ENCODE data around the gene IGF2R. TPM values are rescaled to one million over a fixed set of nuclear protein-coding genes. Genes with fewer than 3 reads are reported as not detected.

Gene IGF2R
- total and polyA plus RNA-seq, 2 donors from 2014 or later = 23.7 to 88.6 TPM

GRCh38 chr6:160142115-160142715, 173.3 kb downstream of the IGF2R start:
- FAIRE-seq = no peak
- H3K27me3 ChIP-seq (ENCODE audit: control insufficient read depth, insufficient read depth, low read length) = no peaks in the 10 kb centered on the region
- H3K9me3 ChIP-seq (ENCODE audit: control insufficient read depth in 2 of 3, insufficient read depth in 1 of 3, low read length in 3 of 3) = no peaks in the 10 kb centered on the region
- no peak for TF ChIP-seq CTCF (IDR thresholded peaks at IDR 0.05; ENCODE audit: borderline replicate concordance, extremely low read depth, insufficient read depth)
- no peaks in the 10 kb centered on the region for H3K36me3 ChIP-seq (ENCODE audit: control insufficient read depth in 2 of 3, insufficient read depth in 3 of 3, low read length in 3 of 3)
- no peak overlapping the region for H3K4me3 ChIP-seq (ENCODE audit: low read length in 3 of 3)
- no peak overlapping the region for H3K27ac ChIP-seq (ENCODE audit: low read depth in 2 of 2, low read length in 2 of 2)
- DNase-seq = no peak
- H3K4me1 ChIP-seq (ENCODE audit: control insufficient read depth in 2 of 3, insufficient read depth in 2 of 3, low read depth in 1 of 3, low read length in 3 of 3) = peaks cover 0 to 11% (median 3%) of the 10 kb centered on the region in 3 donors
- intact Hi-C loops (cut with DNase I) = no loop called here
- no peak overlapping the region for H3K9ac ChIP-seq (ENCODE audit: low read length in 3 of 3)

- no peaks in the 10 kb centered on the region for H3K27me3 ChIP-seq (ENCODE audit: control insufficient read depth, insufficient read depth, low read length)
- intact Hi-C loops (cut with DNase I) = no loop called here
- no peak overlapping the region for H3K9ac ChIP-seq (ENCODE audit: low read length in 3 of 3)
- no peak for FAIRE-seq
- no peak for DNase-seq
- no peaks in the 10 kb centered on the region for H3K4me1 ChIP-seq (ENCODE audit: control insufficient read depth in 2 of 3, insufficient read depth in 2 of 3, low read depth in 1 of 3, low read length in 3 of 3)
- no peak overlapping the region for H3K27ac ChIP-seq (ENCODE audit: low read depth in 2 of 2, low read length in 2 of 2)
- no peak for TF ChIP-seq CTCF (IDR thresholded peaks at IDR 0.05; ENCODE audit: borderline replicate concordance, extremely low read depth, insufficient read depth)
- no peak overlapping the region for H3K4me3 ChIP-seq (ENCODE audit: low read length in 3 of 3)
- H3K36me3 ChIP-seq (ENCODE audit: control insufficient read depth in 2 of 3, insufficient read depth in 3 of 3, low read length in 3 of 3) = peaks cover 0 to 5% (median 0%) of the 10 kb centered on the region in 3 donors
- H3K9me3 ChIP-seq (ENCODE audit: control insufficient read depth in 2 of 3, insufficient read depth in 1 of 3, low read length in 3 of 3) = no peaks in the 10 kb centered on the region
Measured at GRCh38 chr6:160146454-160147145, 177.7 kb downstream of the IGF2R start.

GRCh38 chr6:160147146-160147536, 178.3 kb downstream of the IGF2R start:
- Histone ChIP-seq H3K9ac (ENCODE audit: low read length in 3 of 3) (no peak overlapping the region), H3K4me3 (ENCODE audit: low read length in 3 of 3) (no peak overlapping the region), H3K4me1 (ENCODE audit: control insufficient read depth in 2 of 3, insufficient read depth in 2 of 3, low read depth in 1 of 3, low read length in 3 of 3) (no peaks in the 10 kb centered on the region), H3K27ac (ENCODE audit: low read depth in 2 of 2, low read length in 2 of 2) (no peak overlapping the region), H3K36me3 (ENCODE audit: control insufficient read depth in 2 of 3, insufficient read depth in 3 of 3, low read length in 3 of 3) (peaks cover 0 to 5% (median 0%) of the 10 kb centered on the region in 3 donors), H3K9me3 (ENCODE audit: control insufficient read depth in 2 of 3, insufficient read depth in 1 of 3, low read length in 3 of 3) (no peaks in the 10 kb centered on the region), H3K27me3 (ENCODE audit: control insufficient read depth, insufficient read depth, low read length) (no peaks in the 10 kb centered on the region)
- no peak for DNase-seq
- TF ChIP-seq CTCF (IDR thresholded peaks at IDR 0.05; ENCODE audit: borderline replicate concordance, extremely low read depth, insufficient read depth) = no peak
- intact Hi-C loops (cut with DNase I) = no loop called here
- no peak for FAIRE-seq

Measured in kidney (tissue), 14 donors.